Osteocyte (in vitro differentiated cells): ENCODE data around the gene C12orf57. TPM values are rescaled to one million over a fixed set of nuclear protein-coding genes. Genes with fewer than 3 reads are reported as not detected.
A peak's percentile ranks its signal among the peaks of the same experiment; 100 is the strongest.

ENCODE experiments used
- DNase-seq: peaks from one replicate; pipeline ENCODE4 v3.0.0; 2021; ENCODE audit warnings: mixed read lengths; ENCODE audit not compliant: unreplicated experiment; ENCODE audit errors: extremely low spot score
- H3K27ac Mint-ChIP-seq: one replicate; pipeline ENCODE4 v1.8.0; 2021; ENCODE audit warnings: mild to moderate bottlenecking, mixed read lengths; ENCODE audit not compliant: unreplicated experiment
- H3K27me3 Mint-ChIP-seq: one replicate; pipeline ENCODE4 v1.8.0; 2021; ENCODE audit warnings: mixed read lengths; ENCODE audit not compliant: unreplicated experiment
- H3K36me3 Mint-ChIP-seq: one replicate; pipeline ENCODE4 v1.8.0; 2021; ENCODE audit warnings: mixed read lengths; ENCODE audit not compliant: unreplicated experiment
- H3K4me1 Mint-ChIP-seq: one replicate; pipeline ENCODE4 v1.8.0; 2021; ENCODE audit warnings: mixed read lengths; ENCODE audit not compliant: unreplicated experiment
- H3K4me3 Mint-ChIP-seq: one replicate; pipeline ENCODE4 v1.8.0; 2021; ENCODE audit warnings: mild to moderate bottlenecking, moderate library complexity, mixed read lengths; ENCODE audit not compliant: unreplicated experiment
- H3K9me3 Mint-ChIP-seq: one replicate; pipeline ENCODE4 v1.8.0; 2021; ENCODE audit warnings: mixed read lengths; ENCODE audit not compliant: unreplicated experiment
- CTCF ChIP-seq: fragments of 200-600 bp; sonication (generic); IDR thresholded peaks from 2 replicates; pipeline ENCODE4 v1.5.0; 2021; ENCODE audit warnings: antibody characterized with exemption, mild to moderate bottlenecking, moderate library complexity
- total RNA-seq: library from RNA; stranded (reverse); gene quantifications from 2 replicates; pipeline ENCODE4 v1.2.1, GENCODE V29; 2021

The C12orf57 gene
- total RNA-seq, 1 donor from 2014 or later = 309 TPM

- no peak for DNase-seq
- H3K36me3 Mint-ChIP-seq = peaks cover 4% of the 10 kb centered on the region
- TF ChIP-seq CTCF = no peak
- no peaks in the 10 kb centered on the region for H3K27me3 Mint-ChIP-seq
- no peak overlapping the region for H3K27ac Mint-ChIP-seq
- no peaks in the 10 kb centered on the region for H3K9me3 Mint-ChIP-seq
- H3K4me3 Mint-ChIP-seq = peak overlapping the region; percentile 57
- H3K4me1 Mint-ChIP-seq = peaks cover 18% of the 10 kb centered on the region
These were observed 28.0 kb upstream of the C12orf57 start for GRCh38 chr12:6915789-6916285.

- no peaks in the 10 kb centered on the region for H3K27me3 Mint-ChIP-seq
- H3K4me3 Mint-ChIP-seq = no peak overlapping the region
These were observed 27.2 kb upstream of the C12orf57 start for GRCh38 chr12:6916426-6917200.

GRCh38 chr12:6917491-6918231, 26.2 kb upstream of the C12orf57 start:
- H3K36me3 Mint-ChIP-seq = peaks cover 4% of the 10 kb centered on the region
- DNase-seq = no peak
- no peak overlapping the region for H3K27ac Mint-ChIP-seq
- no peak overlapping the region for H3K4me3 Mint-ChIP-seq
- peaks cover 18% of the 10 kb centered on the region for H3K4me1 Mint-ChIP-seq
- H3K27me3 Mint-ChIP-seq = no peaks in the 10 kb centered on the region
- no peak for TF ChIP-seq CTCF
- H3K9me3 Mint-ChIP-seq = no peaks in the 10 kb centered on the region

More at GRCh38 chr12:6916426-6917200, 27.2 kb upstream of the C12orf57 start:
- Mint-ChIP-seq H3K9me3 (no peaks in the 10 kb centered on the region), H3K4me1 (peaks cover 18% of the 10 kb centered on the region), H3K27ac (no peak overlapping the region), H3K36me3 (peaks cover 4% of the 10 kb centered on the region)
- DNase-seq = no peak
- no peak for TF ChIP-seq CTCF

DNA sequence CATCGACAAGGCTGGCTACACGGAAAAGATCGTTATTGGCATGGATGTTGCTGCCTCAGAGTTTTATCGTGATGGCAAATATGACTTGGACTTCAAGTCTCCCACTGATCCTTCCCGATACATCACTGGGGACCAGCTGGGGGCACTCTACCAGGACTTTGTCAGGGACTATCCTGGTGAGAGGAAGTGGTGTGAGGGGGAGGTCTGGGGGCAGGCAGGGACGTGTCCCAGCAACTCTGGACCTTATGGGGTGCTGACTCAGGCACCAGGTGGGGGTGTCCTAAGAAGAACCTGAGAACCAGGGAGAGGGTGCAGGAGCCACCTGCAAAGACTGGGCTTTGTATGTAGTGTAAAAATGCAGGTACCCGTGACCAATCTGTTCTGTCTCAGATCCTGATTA, 24.2 kb upstream of the C12orf57 start:
- TF ChIP-seq CTCF = no peak
- no peaks in the 10 kb centered on the region for H3K27me3 Mint-ChIP-seq
- H3K36me3 Mint-ChIP-seq = peaks cover 4% of the 10 kb centered on the region
- H3K4me1 Mint-ChIP-seq = peaks cover 19% of the 10 kb centered on the region
- no peak for DNase-seq
- H3K9me3 Mint-ChIP-seq = no peaks in the 10 kb centered on the region
- no peak overlapping the region for H3K4me3 Mint-ChIP-seq
- H3K27ac Mint-ChIP-seq = no peak overlapping the region

DNA sequence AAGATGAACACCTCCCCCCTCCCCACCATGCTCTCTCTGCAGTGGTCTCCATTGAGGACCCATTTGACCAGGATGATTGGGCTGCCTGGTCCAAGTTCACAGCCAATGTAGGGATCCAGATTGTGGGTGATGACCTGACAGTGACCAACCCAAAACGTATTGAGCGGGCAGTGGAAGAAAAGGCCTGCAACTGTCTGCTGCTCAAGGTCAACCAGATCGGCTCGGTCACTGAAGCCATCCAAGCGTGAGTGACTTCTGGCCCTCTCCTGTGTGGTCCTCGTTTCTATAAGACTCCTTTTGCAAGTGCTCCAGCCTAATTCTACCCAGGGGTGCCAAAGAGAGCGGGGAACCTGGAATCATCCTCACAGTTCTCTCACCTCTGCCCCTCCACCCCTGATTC, 22.3 kb upstream of the C12orf57 start:
- no peak for TF ChIP-seq CTCF
- Mint-ChIP-seq H3K27ac (no peak overlapping the region), H3K36me3 (peaks cover 4% of the 10 kb centered on the region), H3K27me3 (no peaks in the 10 kb centered on the region), H3K9me3 (no peaks in the 10 kb centered on the region), H3K4me3 (no peak overlapping the region), H3K4me1 (peaks cover 29% of the 10 kb centered on the region)
- no peak for DNase-seq
